IPS-15b (cell line): Measurements from ENCODE around the gene CTDP1.

Experiments used
- H3K27me3 ChIP-seq: one replicate; pipeline ENCODE4 v1.6.1; 2013; ENCODE audit warnings: low read length; ENCODE audit not compliant: control insufficient read depth, insufficient read depth
- H3K36me3 ChIP-seq: one replicate; pipeline ENCODE4 v1.6.1; 2013; ENCODE audit warnings: low read length; ENCODE audit not compliant: control insufficient read depth, insufficient read depth
- H3K4me1 ChIP-seq: one replicate; pipeline ENCODE4 v1.6.1; 2013; ENCODE audit warnings: mild to moderate bottlenecking, low read length; ENCODE audit not compliant: control insufficient read depth, insufficient read depth
- H3K4me3 ChIP-seq: one replicate; pipeline ENCODE4 v1.5.1; 2013; ENCODE audit warnings: low read depth, low read length
- H3K9ac ChIP-seq: one replicate; pipeline ENCODE4 v1.6.1; 2013; ENCODE audit warnings: low read depth, mild to moderate bottlenecking, low read length
- H3K9me3 ChIP-seq: one replicate; pipeline ENCODE4 v1.6.1; 2013; ENCODE audit warnings: mild to moderate bottlenecking, low read length; ENCODE audit not compliant: control insufficient read depth, insufficient read depth

CTDP1 gene

GRCh38 chr18:79679552-79680099, at the start of gene CTDP1:
CTDP1 (plus strand) TSS chr18:79679803; CDS start chr18:79679948, 145 bp downstream.
- Histone ChIP-seq H3K9ac (peak within 1 kb of the TSS; percentile 96), H3K27me3 (no peaks in the 10 kb centered on the region), H3K4me3 (peak within 1 kb of the TSS; percentile 94), H3K9me3 (no peaks in the 10 kb centered on the region), H3K4me1 (peaks cover 3% of the 10 kb centered on the region), H3K36me3 (no peaks in the 10 kb centered on the region)

- no peaks in the 10 kb centered on the region for H3K36me3 ChIP-seq
- no peaks in the 10 kb centered on the region for H3K9me3 ChIP-seq
- H3K4me3 ChIP-seq: no peak overlapping the region
- no peaks in the 10 kb centered on the region for H3K27me3 ChIP-seq
- no peak overlapping the region for H3K9ac ChIP-seq
- no peaks in the 10 kb centered on the region for H3K4me1 ChIP-seq
These were observed 49.1 kb upstream of the CTDP1 start for GRCh38 chr18:79630281-79631095.

GRCh38 chr18:79631096-79631507, 48.5 kb upstream of the CTDP1 start:
- Histone ChIP-seq H3K36me3 (no peaks in the 10 kb centered on the region), H3K9me3 (no peaks in the 10 kb centered on the region), H3K4me3 (no peak overlapping the region), H3K27me3 (no peaks in the 10 kb centered on the region), H3K9ac (no peak overlapping the region), H3K4me1 (no peaks in the 10 kb centered on the region)

- Histone ChIP-seq H3K36me3 (no peaks in the 10 kb centered on the region), H3K4me1 (no peaks in the 10 kb centered on the region), H3K9me3 (no peaks in the 10 kb centered on the region), H3K9ac (no peak overlapping the region), H3K4me3 (no peak overlapping the region), H3K27me3 (no peaks in the 10 kb centered on the region)
These were observed 47.7 kb upstream of the CTDP1 start for GRCh38 chr18:79631761-79632446.

- no peaks in the 10 kb centered on the region for H3K27me3 ChIP-seq
- H3K36me3 ChIP-seq: no peaks in the 10 kb centered on the region
- no peak overlapping the region for H3K4me3 ChIP-seq
- H3K4me1 ChIP-seq: no peaks in the 10 kb centered on the region
- no peak overlapping the region for H3K9ac ChIP-seq
- no peaks in the 10 kb centered on the region for H3K9me3 ChIP-seq
These were observed 46.8 kb upstream of the CTDP1 start for GRCh38 chr18:79632765-79633164.

GRCh38 chr18:79634186-79634585, 45.4 kb upstream of the CTDP1 start:
- H3K9ac ChIP-seq: no peak overlapping the region
- H3K36me3 ChIP-seq: no peaks in the 10 kb centered on the region
- H3K4me3 ChIP-seq: no peak overlapping the region
- H3K9me3 ChIP-seq: no peaks in the 10 kb centered on the region
- H3K4me1 ChIP-seq: no peaks in the 10 kb centered on the region
- H3K27me3 ChIP-seq: no peaks in the 10 kb centered on the region

- no peak overlapping the region for H3K9ac ChIP-seq
- no peaks in the 10 kb centered on the region for H3K4me1 ChIP-seq
- H3K27me3 ChIP-seq: no peaks in the 10 kb centered on the region
- no peak overlapping the region for H3K4me3 ChIP-seq
- no peaks in the 10 kb centered on the region for H3K36me3 ChIP-seq
- H3K9me3 ChIP-seq: no peaks in the 10 kb centered on the region
These were observed 44.8 kb upstream of the CTDP1 start for GRCh38 chr18:79634593-79635426.

- no peaks in the 10 kb centered on the region for H3K27me3 ChIP-seq
- H3K36me3 ChIP-seq: no peaks in the 10 kb centered on the region
- H3K4me1 ChIP-seq: no peaks in the 10 kb centered on the region
- no peak overlapping the region for H3K9ac ChIP-seq
- H3K4me3 ChIP-seq: no peak overlapping the region
- H3K9me3 ChIP-seq: no peaks in the 10 kb centered on the region
These were observed 44.2 kb upstream of the CTDP1 start for GRCh38 chr18:79635427-79635726.

- Histone ChIP-seq H3K27me3 (no peaks in the 10 kb centered on the region), H3K36me3 (no peaks in the 10 kb centered on the region), H3K4me1 (no peaks in the 10 kb centered on the region), H3K4me3 (no peak overlapping the region), H3K9ac (no peak overlapping the region), H3K9me3 (no peaks in the 10 kb centered on the region)
These were observed 42.3 kb upstream of the CTDP1 start for GRCh38 chr18:79637181-79637920.

GRCh38 chr18:79637921-79638909, 41.4 kb upstream of the CTDP1 start:
- Histone ChIP-seq H3K4me3 (no peak overlapping the region), H3K27me3 (no peaks in the 10 kb centered on the region), H3K4me1 (no peaks in the 10 kb centered on the region), H3K36me3 (no peaks in the 10 kb centered on the region), H3K9me3 (no peaks in the 10 kb centered on the region), H3K9ac (no peak overlapping the region)
